H1 (cell line): ENCODE measurements around the gene AMN1. TPM values are rescaled to one million over a fixed set of nuclear protein-coding genes. Genes with fewer than 3 reads are reported as not detected.

ENCODE experiments used
- CTBP2 ChIP-seq: IDR thresholded peaks from 2 replicates; pipeline ENCODE4 v1.7.0; 2011; ENCODE audit warnings: borderline replicate concordance, mild to moderate bottlenecking, moderate library complexity, mixed read lengths, low read length; ENCODE audit not compliant: insufficient read depth, insufficient read length
- SIX5 ChIP-seq: IDR thresholded peaks from 2 replicates; pipeline ENCODE4 v1.6.1; 2011; ENCODE audit warnings: mild to moderate bottlenecking, low read depth, low read length
- TAF7 ChIP-seq: optimal IDR thresholded peaks from 2 replicates; pipeline ENCODE3; 2011; ENCODE audit warnings: low read depth, mild to moderate bottlenecking, inconsistent platforms, low read length, moderate library complexity, borderline replicate concordance
- polyA plus RNA-seq, 7 experiments: library from polyadenylated mRNA; depleted of rRNA in 3 of 7; stranded (reverse) in 5 of 7; unstranded in 2 of 7; fragments of >200 nt in 5 of 7; fragments of 200-250 nt in 2 of 7; gene quantifications; 1 replicate in 5 of 7; 2 replicates in 1 of 7; 4 replicates in 1 of 7; pipeline versions ENCODE4 v1.2.1 to v1.2.3, GENCODE V29; 2011 to 2013; ENCODE audit warnings: missing spikeins in 2 of 7, mixed read lengths in 2 of 7
- total RNA-seq: library from RNA; stranded (reverse); fragmentation: NEBNext Ultra II Directional; extraction: Animal tissue kit (Norgen Biotek cat#: 25700); gene quantifications from 2 replicates; pipeline ENCODE4 v1.2.1, GENCODE V29; 2021

The AMN1 gene
- total and polyA plus RNA-seq, 2 of the 8 experiments (the other 6 are each of a cell fraction or from before 2014, with no cell fraction given): 7.5 to 13.8 TPM

GRCh38 chr12:31650918-31651317 is 77.9 kb downstream of the AMN1 start (continued):
- no peak for TF ChIP-seq SIX5
- no peak for TF ChIP-seq CTBP2
- TF ChIP-seq TAF7: no peak
